Measurements from ENCODE around the gene SGK1. TPM values are rescaled to one million over a fixed set of nuclear protein-coding genes. Genes with fewer than 3 reads are reported as not detected.

SGK1 gene
- total RNA-seq, 4 donors from 2014 or later, result 379 to 684 (median 450) TPM

DNA sequence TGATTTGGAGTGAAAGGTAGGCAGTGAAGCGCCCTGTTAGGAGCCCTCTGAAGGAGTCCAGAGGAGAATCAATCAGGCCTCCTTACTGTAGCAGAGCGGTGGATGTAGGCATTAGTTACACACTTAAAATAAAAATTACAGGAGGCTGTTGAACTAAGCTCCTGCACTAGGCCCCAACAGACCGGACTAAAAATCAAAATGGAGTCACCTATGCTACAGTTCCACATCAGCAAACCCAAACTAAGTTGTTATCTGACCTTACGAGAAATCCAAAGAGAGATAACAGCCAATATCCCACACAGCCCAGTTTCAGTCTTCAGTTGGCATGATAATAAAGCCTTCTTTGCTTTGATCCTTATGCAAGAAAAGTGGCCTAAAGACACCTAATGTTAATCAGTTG lies 26.8 kb downstream of the SGK1 start:
- H3K27ac ChIP-seq, result no peak overlapping the region
- DNase-seq (ENCODE audit: low spot score in 2 of 2), result no peak
- no peaks in the 10 kb centered on the region for H3K27me3 ChIP-seq
- peaks cover 17% of the 10 kb centered on the region for H3K4me1 ChIP-seq
- TF ChIP-seq EP300 (IDR thresholded peaks at IDR 0.05) (no peak), POLR2A (IDR thresholded peaks at IDR 0.05) (no peak)
- TF ChIP-seq, protein P1, sequence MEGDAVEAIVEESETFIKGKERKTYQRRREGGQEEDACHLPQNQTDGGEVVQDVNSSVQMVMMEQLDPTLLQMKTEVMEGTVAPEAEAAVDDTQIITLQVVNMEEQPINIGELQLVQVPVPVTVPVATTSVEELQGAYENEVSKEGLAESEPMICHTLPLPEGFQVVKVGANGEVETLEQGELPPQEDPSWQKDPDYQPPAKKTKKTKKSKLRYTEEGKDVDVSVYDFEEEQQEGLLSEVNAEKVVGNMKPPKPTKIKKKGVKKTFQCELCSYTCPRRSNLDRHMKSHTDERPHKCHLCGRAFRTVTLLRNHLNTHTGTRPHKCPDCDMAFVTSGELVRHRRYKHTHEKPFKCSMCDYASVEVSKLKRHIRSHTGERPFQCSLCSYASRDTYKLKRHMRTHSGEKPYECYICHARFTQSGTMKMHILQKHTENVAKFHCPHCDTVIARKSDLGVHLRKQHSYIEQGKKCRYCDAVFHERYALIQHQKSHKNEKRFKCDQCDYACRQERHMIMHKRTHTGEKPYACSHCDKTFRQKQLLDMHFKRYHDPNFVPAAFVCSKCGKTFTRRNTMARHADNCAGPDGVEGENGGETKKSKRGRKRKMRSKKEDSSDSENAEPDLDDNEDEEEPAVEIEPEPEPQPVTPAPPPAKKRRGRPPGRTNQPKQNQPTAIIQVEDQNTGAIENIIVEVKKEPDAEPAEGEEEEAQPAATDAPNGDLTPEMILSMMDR (IDR thresholded peaks at IDR 0.05), result no peak
- 94% methylated on average over 4 of the region's 4 CpGs for WGBS
- H3K9me3 ChIP-seq, result no peaks in the 10 kb centered on the region
- no peak overlapping the region for H3K4me3 ChIP-seq
- no peaks in the 10 kb centered on the region for H3K36me3 ChIP-seq

DNA sequence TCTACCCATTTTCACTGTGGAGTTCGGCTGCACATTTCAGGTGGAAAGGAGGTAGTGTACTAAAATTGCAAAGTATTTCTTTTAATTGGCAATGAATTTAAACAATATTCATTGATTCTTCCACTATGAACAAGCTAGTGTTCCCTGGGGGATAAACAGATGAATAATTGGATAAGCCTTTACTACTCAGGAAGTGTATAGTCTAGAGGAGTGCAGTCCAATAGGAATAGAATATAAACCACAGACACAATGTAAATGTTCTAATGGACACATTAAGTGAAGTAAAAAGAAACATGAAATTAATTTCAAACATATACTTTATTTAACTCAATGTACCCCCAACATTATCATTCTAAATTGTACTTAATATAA lies 28.7 kb downstream of the SGK1 start:
- Histone ChIP-seq H3K36me3 (no peaks in the 10 kb centered on the region), H3K27me3 (no peaks in the 10 kb centered on the region), H3K4me3 (no peak overlapping the region), H3K4me1 (peaks cover 14% of the 10 kb centered on the region), H3K9me3 (no peaks in the 10 kb centered on the region), H3K27ac (no peak overlapping the region)
- no peak for DNase-seq (ENCODE audit: low spot score in 2 of 2)
- WGBS, result 82% methylated on average over 1 of the region's 1 CpG
- TF ChIP-seq EP300 (IDR thresholded peaks at IDR 0.05) (no peak), POLR2AphosphoS5 (IDR thresholded peaks at IDR 0.05) (no peak), POLR2A (IDR thresholded peaks at IDR 0.05) (no peak)
- TF ChIP-seq, protein P1 (IDR thresholded peaks at IDR 0.05), result no peak

DNA sequence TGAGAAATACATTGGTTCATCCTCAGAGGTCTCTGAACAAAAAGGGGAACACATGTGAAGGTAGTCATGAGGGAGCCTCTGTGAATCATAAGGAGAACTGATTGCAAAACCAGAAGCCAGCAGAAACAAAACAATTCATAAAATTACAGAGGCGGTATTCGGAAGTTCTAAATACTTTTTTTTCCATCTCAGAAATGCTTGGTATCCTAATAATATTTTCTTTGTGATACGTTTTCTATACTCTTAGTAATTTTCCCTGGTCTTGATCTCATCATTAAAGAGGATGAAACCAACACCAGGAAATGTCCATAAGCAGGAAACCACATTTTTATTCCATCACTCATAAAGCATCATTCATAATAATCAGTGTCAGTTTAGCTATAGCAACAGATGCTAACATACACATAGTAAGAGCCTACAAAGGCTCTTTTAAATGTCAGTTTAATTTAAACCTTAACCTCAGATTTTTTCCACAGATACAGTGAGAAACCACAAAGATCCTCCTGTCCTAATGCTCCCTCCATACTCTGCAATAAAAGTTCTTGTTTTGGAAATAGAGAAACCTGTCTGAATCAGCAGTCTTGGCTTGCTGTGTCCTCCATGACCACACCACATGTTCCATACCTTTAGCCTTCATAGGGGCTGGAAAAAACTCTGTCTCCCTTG lies 29.2 kb downstream of the SGK1 start:
- Histone ChIP-seq H3K4me1 (peaks cover 14% of the 10 kb centered on the region), H3K4me3 (no peak overlapping the region), H3K27ac (peak overlapping the region; percentile 65), H3K36me3 (no peaks in the 10 kb centered on the region), H3K27me3 (no peaks in the 10 kb centered on the region), H3K9me3 (no peaks in the 10 kb centered on the region)
- no peak for DNase-seq (ENCODE audit: low spot score in 2 of 2)
- 35% methylated on average over 3 of the region's 3 CpGs for WGBS
- TF ChIP-seq POLR2AphosphoS5 (IDR thresholded peaks at IDR 0.05) (no peak), POLR2A (IDR thresholded peaks at IDR 0.05) (no peak), EP300 (IDR thresholded peaks at IDR 0.05) (no peak)
- TF ChIP-seq, protein P1 (IDR thresholded peaks at IDR 0.05), result no peak

DNA sequence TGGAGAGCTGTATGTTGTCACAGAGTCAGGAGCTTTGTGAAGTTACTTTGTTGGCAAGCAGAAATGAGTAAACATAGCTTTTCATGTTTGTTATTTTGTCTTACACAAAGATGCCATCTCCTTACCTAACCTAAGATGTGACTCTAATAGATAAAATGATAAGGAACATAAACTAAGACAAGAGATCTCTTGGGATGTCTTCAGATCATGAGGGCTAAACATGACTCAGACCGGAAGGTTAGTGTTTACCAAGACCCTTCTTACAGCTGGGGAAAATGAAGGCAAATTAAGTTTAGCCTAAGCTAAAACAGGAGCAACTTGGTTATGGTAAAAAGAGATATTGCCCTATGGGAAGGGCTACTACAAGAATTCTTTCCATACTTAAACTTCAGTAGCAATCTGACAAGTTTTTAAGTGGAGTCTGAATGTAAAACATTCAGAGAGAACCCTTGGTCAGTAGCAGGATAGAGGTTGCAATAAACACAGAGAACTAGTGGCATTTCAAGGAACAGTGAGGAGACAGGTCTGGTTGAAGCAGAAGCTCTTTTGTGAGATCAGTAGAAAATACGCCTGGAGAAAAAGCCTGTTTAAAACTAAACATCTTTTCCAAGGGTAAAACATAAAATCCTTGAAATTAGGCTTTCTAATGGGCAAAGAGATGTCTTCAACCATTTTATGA lies 29.9 kb downstream of the SGK1 start:
- Histone ChIP-seq H3K36me3 (no peaks in the 10 kb centered on the region), H3K27me3 (no peaks in the 10 kb centered on the region), H3K27ac (peak overlapping the region; percentile 65), H3K4me1 (peaks cover 14% of the 10 kb centered on the region), H3K4me3 (no peak overlapping the region), H3K9me3 (no peaks in the 10 kb centered on the region)
- no peak for DNase-seq (ENCODE audit: low spot score in 2 of 2)
- TF ChIP-seq POLR2A (IDR thresholded peaks at IDR 0.05) (no peak), EP300 (IDR thresholded peaks at IDR 0.05) (no peak), POLR2AphosphoS5 (IDR thresholded peaks at IDR 0.05) (no peak)
- TF ChIP-seq, protein P1 (IDR thresholded peaks at IDR 0.05), result no peak
- 83% methylated on average over 2 of the region's 2 CpGs for WGBS

DNA sequence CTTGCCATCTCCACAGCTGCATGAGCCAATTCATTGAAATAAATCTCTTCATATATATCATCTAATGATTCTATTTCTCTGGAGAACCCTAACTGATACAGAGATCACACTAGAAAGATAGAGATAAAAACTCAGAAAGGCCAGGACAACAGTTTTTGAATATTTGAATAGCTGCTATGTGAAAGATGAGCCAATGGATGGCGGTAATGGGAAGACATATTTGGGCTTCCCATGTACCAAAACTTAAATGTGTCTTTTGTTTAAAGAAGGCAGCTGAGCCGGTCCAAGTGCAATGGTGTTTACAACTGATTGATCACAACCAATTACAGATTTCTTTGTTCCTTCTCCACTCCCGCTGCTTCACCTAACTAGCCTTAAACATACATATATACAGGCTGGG lies 35.1 kb downstream of the SGK1 start:
- TF ChIP-seq POLR2A (IDR thresholded peaks at IDR 0.05), result no peak
- no peak for TF ChIP-seq EP300 (IDR thresholded peaks at IDR 0.05)
- TF ChIP-seq, protein P1 (IDR thresholded peaks at IDR 0.05), result no peak
- no peak for TF ChIP-seq POLR2AphosphoS5 (IDR thresholded peaks at IDR 0.05)
- H3K9me3 ChIP-seq, result no peaks in the 10 kb centered on the region
- peaks cover 2% of the 10 kb centered on the region for H3K4me1 ChIP-seq
- no peak overlapping the region for H3K4me3 ChIP-seq
- WGBS, result 88% methylated on average over 3 of the region's 3 CpGs
- H3K27ac ChIP-seq, result no peak overlapping the region
- DNase-seq (ENCODE audit: low spot score in 2 of 2), result no peak
- H3K36me3 ChIP-seq, result no peaks in the 10 kb centered on the region
- no peaks in the 10 kb centered on the region for H3K27me3 ChIP-seq

Measured in suprapubic skin (tissue), 4 donors.